Neural crest cell (in vitro differentiated cells): ENCODE measurements around the gene SNRPA. TPM values are rescaled to one million over a fixed set of nuclear protein-coding genes. Genes with fewer than 3 reads are reported as not detected.

ENCODE experiments used
- DNase-seq: peaks from one replicate; pipeline ENCODE4 v3.0.0; 2021; ENCODE audit warnings: low read depth, mixed read lengths, low spot score
- H3K27ac Mint-ChIP-seq: one replicate; pipeline ENCODE4 v1.8.0; 2021; ENCODE audit warnings: mild to moderate bottlenecking, mixed read lengths; ENCODE audit not compliant: unreplicated experiment
- H3K27me3 Mint-ChIP-seq: 2 replicates; pipeline ENCODE4 v1.8.0; 2021; ENCODE audit warnings: low read depth, mild to moderate bottlenecking, mixed read lengths
- H3K36me3 Mint-ChIP-seq: 2 replicates; pipeline ENCODE4 v1.8.0; 2021; ENCODE audit warnings: low read depth, mild to moderate bottlenecking, mixed read lengths
- H3K4me1 Mint-ChIP-seq: 2 replicates; pipeline ENCODE4 v1.8.0; 2021; ENCODE audit warnings: mixed read lengths
- H3K4me3 Mint-ChIP-seq: one replicate; pipeline ENCODE4 v1.8.0; 2021; ENCODE audit warnings: mild to moderate bottlenecking, mixed read lengths
- H3K9me3 Mint-ChIP-seq: 2 replicates; pipeline ENCODE4 v1.8.0; 2021; ENCODE audit warnings: mixed read lengths
- CTCF ChIP-seq: fragments of 200-600 bp; sonication (generic); conservative IDR thresholded peaks from 2 replicates; pipeline ENCODE4 v1.5.0; 2021; ENCODE audit warnings: antibody characterized with exemption, mild to moderate bottlenecking
- total RNA-seq: library from RNA; stranded (reverse); gene quantifications from 2 replicates; pipeline ENCODE4 v1.2.1, GENCODE V29; 2021

Gene SNRPA
- total RNA-seq, 1 donor from 2014 or later = 214 TPM

- Mint-ChIP-seq H3K36me3 (peaks cover 27% of the 10 kb centered on the region), H3K9me3 (no peaks in the 10 kb centered on the region), H3K27me3 (peaks cover 4% of the 10 kb centered on the region), H3K4me1 (peaks cover 51% of the 10 kb centered on the region), H3K27ac (no peak overlapping the region), H3K4me3 (peak overlapping the region; percentile 90)
- TF ChIP-seq CTCF = no peak
- no peak for DNase-seq
These were observed 1.3 kb downstream of the SNRPA start for GRCh38 chr19:40752257-40752781.

GRCh38 chr19:40754611-40755247 lies 3.7 kb downstream of the SNRPA start:
- Mint-ChIP-seq H3K27ac (no peak overlapping the region), H3K36me3 (peaks cover 30% of the 10 kb centered on the region)

GRCh38 chr19:40755248-40755624 lies 4.2 kb downstream of the SNRPA start:
- Mint-ChIP-seq H3K27ac (no peak overlapping the region), H3K4me1 (peaks cover 38% of the 10 kb centered on the region), H3K36me3 (peaks cover 31% of the 10 kb centered on the region), H3K9me3 (no peaks in the 10 kb centered on the region), H3K4me3 (peak overlapping the region; percentile 71), H3K27me3 (peaks cover 4% of the 10 kb centered on the region)
- no peak for DNase-seq
- TF ChIP-seq CTCF = no peak

More at GRCh38 chr19:40754611-40755247, 3.7 kb downstream of the SNRPA start:
- DNase-seq = no peak
- peaks cover 43% of the 10 kb centered on the region for H3K4me1 Mint-ChIP-seq
- no peaks in the 10 kb centered on the region for H3K9me3 Mint-ChIP-seq
- no peak for TF ChIP-seq CTCF
- H3K4me3 Mint-ChIP-seq = peak overlapping the region; percentile 54
- peaks cover 4% of the 10 kb centered on the region for H3K27me3 Mint-ChIP-seq

- no peaks in the 10 kb centered on the region for H3K9me3 Mint-ChIP-seq
- H3K27me3 Mint-ChIP-seq = no peaks in the 10 kb centered on the region
- TF ChIP-seq CTCF = no peak
- H3K4me1 Mint-ChIP-seq = peaks cover 33% of the 10 kb centered on the region
- H3K27ac Mint-ChIP-seq = peak overlapping the region; percentile 71
- H3K36me3 Mint-ChIP-seq = peaks cover 34% of the 10 kb centered on the region
- DNase-seq = no peak
- peak overlapping the region; percentile 71 for H3K4me3 Mint-ChIP-seq
These were observed 4.8 kb downstream of the SNRPA start for GRCh38 chr19:40755791-40756190.

GRCh38 chr19:40756502-40757110 lies 5.6 kb downstream of the SNRPA start:
- H3K27ac Mint-ChIP-seq = no peak overlapping the region
- no peak for TF ChIP-seq CTCF

More at GRCh38 chr19:40756502-40757110, 5.6 kb downstream of the SNRPA start:
- no peaks in the 10 kb centered on the region for H3K9me3 Mint-ChIP-seq
- H3K4me1 Mint-ChIP-seq = peaks cover 31% of the 10 kb centered on the region
- peaks cover 34% of the 10 kb centered on the region for H3K36me3 Mint-ChIP-seq
- no peaks in the 10 kb centered on the region for H3K27me3 Mint-ChIP-seq
- no peak for DNase-seq
- H3K4me3 Mint-ChIP-seq = peak overlapping the region; percentile 77
